Measurements from ENCODE around the gene HERPUD2.
"Not testable (repeated sequence)": the region's sequence is repeated elsewhere in the genome, so short reads cannot be mapped to it uniquely, and the experiment has no call there.

The HERPUD2 gene

GRCh38 chr7:35700865-35701264, 5.9 kb upstream of the HERPUD2 start:
- Histone ChIP-seq H3K36me3 (ENCODE audit: control insufficient read depth, low read length) (no peaks in the 10 kb centered on the region), H3K4me1 (ENCODE audit: control insufficient read depth, low read length) (peaks cover 6% of the 10 kb centered on the region), H3K27me3 (ENCODE audit: control insufficient read depth, low read length) (no peaks in the 10 kb centered on the region), H3K27ac (ENCODE audit: low read depth, low read length) (no peak overlapping the region), H3K4me3 (ENCODE audit: low read length) (no peak overlapping the region), H3K9me2 (replicated peaks; ENCODE audit: control insufficient read depth, low read length) (no peaks in the 10 kb centered on the region), H4K20me1 (ENCODE audit: control insufficient read depth, insufficient read depth, low read depth, low read length) (no peaks in the 10 kb centered on the region), H3K79me2 (ENCODE audit: control insufficient read depth, low read length) (peaks cover 3% of the 10 kb centered on the region), H3K4me2 (ENCODE audit: low read length) (no peak overlapping the region), H3F3A (ENCODE audit: control insufficient read depth, insufficient read depth) (no peaks in the 10 kb centered on the region), H3K9me3 (ENCODE audit: control insufficient read depth, insufficient read depth, low read length) (no peaks in the 10 kb centered on the region)
- TF ChIP-seq, protein P1, sequence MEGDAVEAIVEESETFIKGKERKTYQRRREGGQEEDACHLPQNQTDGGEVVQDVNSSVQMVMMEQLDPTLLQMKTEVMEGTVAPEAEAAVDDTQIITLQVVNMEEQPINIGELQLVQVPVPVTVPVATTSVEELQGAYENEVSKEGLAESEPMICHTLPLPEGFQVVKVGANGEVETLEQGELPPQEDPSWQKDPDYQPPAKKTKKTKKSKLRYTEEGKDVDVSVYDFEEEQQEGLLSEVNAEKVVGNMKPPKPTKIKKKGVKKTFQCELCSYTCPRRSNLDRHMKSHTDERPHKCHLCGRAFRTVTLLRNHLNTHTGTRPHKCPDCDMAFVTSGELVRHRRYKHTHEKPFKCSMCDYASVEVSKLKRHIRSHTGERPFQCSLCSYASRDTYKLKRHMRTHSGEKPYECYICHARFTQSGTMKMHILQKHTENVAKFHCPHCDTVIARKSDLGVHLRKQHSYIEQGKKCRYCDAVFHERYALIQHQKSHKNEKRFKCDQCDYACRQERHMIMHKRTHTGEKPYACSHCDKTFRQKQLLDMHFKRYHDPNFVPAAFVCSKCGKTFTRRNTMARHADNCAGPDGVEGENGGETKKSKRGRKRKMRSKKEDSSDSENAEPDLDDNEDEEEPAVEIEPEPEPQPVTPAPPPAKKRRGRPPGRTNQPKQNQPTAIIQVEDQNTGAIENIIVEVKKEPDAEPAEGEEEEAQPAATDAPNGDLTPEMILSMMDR (IDR thresholded peaks at IDR 0.05; ENCODE audit: low read depth, low read length, poor library complexity, severe bottlenecking), result no peak
- TF ChIP-seq EZH2phosphoT487 (IDR thresholded peaks at IDR 0.05; ENCODE audit: borderline replicate concordance, low read length), result no peak

DNA sequence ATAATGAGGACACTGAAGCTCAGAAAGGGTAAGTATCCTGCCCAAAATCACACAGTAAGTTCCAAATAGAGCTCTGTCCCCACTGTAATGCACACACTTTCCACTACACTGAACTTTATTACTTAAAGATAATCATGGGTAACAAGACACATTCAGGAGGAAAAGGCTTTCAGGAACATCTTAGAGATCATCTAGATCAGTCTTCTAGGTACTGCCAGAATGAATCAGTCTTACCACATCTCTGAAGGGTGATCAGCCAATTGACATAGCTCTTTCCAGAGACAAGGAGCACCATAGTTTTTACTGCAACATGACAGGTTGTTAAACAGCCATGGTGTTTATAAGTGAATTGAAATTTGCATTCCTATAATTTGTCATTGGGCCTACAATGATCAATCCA, 5.4 kb upstream of the HERPUD2 start:
- H3K27ac ChIP-seq (ENCODE audit: low read depth, low read length), result no peak overlapping the region
- no peaks in the 10 kb centered on the region for H3K27me3 ChIP-seq (ENCODE audit: control insufficient read depth, low read length)
- H3F3A ChIP-seq (ENCODE audit: control insufficient read depth, insufficient read depth), result no peaks in the 10 kb centered on the region
- H4K20me1 ChIP-seq (ENCODE audit: control insufficient read depth, insufficient read depth, low read depth, low read length), result no peaks in the 10 kb centered on the region
- no peak overlapping the region for H3K4me2 ChIP-seq (ENCODE audit: low read length)
- no peaks in the 10 kb centered on the region for H3K36me3 ChIP-seq (ENCODE audit: control insufficient read depth, low read length)
- peaks cover 10% of the 10 kb centered on the region for H3K4me1 ChIP-seq (ENCODE audit: control insufficient read depth, low read length)
- H3K4me3 ChIP-seq (ENCODE audit: low read length), result no peak overlapping the region
- peaks cover 9% of the 10 kb centered on the region for H3K79me2 ChIP-seq (ENCODE audit: control insufficient read depth, low read length)
- TF ChIP-seq, protein P1 (IDR thresholded peaks at IDR 0.05; ENCODE audit: low read depth, low read length, poor library complexity, severe bottlenecking), result no peak
- TF ChIP-seq EZH2phosphoT487 (IDR thresholded peaks at IDR 0.05; ENCODE audit: borderline replicate concordance, low read length), result no peak
- H3K9me3 ChIP-seq (ENCODE audit: control insufficient read depth, insufficient read depth, low read length), result no peaks in the 10 kb centered on the region
- no peaks in the 10 kb centered on the region for H3K9me2 ChIP-seq (replicated peaks; ENCODE audit: control insufficient read depth, low read length)

- Histone ChIP-seq H3K27ac (ENCODE audit: low read depth, low read length) (no peak overlapping the region), H3K9me3 (ENCODE audit: control insufficient read depth, insufficient read depth, low read length) (no peaks in the 10 kb centered on the region), H3K27me3 (ENCODE audit: control insufficient read depth, low read length) (no peaks in the 10 kb centered on the region), H3K4me2 (ENCODE audit: low read length) (no peak overlapping the region), H3K9me2 (replicated peaks; ENCODE audit: control insufficient read depth, low read length) (no peaks in the 10 kb centered on the region), H3K36me3 (ENCODE audit: control insufficient read depth, low read length) (no peaks in the 10 kb centered on the region; the same call in 1 of the 2 replicates), H3K79me2 (ENCODE audit: control insufficient read depth, low read length) (peaks cover 11% of the 10 kb centered on the region), H3K4me1 (ENCODE audit: control insufficient read depth, low read length) (peaks cover 10% of the 10 kb centered on the region), H3K4me3 (ENCODE audit: low read length) (no peak overlapping the region), H3F3A (ENCODE audit: control insufficient read depth, insufficient read depth) (no peaks in the 10 kb centered on the region), H4K20me1 (ENCODE audit: control insufficient read depth, insufficient read depth, low read depth, low read length) (no peaks in the 10 kb centered on the region)
- TF ChIP-seq EZH2phosphoT487 (IDR thresholded peaks at IDR 0.05; ENCODE audit: borderline replicate concordance, low read length), result no peak
- TF ChIP-seq, protein P1 (IDR thresholded peaks at IDR 0.05; ENCODE audit: low read depth, low read length, poor library complexity, severe bottlenecking), result no peak
Measured at GRCh38 chr7:35699796-35700305, 4.9 kb upstream of the HERPUD2 start.

DNA sequence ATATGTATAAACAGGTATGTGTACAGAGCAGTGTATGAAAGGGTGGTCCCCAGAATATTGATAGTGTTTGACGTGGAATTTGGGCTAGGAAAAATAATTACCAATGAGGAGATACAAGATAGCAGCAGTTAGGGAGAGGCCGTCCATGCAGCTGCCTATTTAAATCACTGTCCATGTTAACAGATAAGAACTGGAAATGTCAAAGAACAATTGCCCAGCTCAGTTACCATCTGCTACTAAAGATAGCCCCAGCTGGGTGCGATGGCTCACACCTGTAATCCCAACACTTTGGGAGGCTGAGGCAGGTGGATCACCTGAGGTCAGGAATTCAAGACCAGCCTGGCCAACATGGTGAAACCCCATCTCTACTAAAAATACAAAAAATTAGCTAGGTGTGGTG, 3.4 kb upstream of the HERPUD2 start:
- H3F3A ChIP-seq (ENCODE audit: control insufficient read depth, insufficient read depth); H3K4me3 ChIP-seq (ENCODE audit: low read length); H3K4me2 ChIP-seq (ENCODE audit: low read length); H4K20me1 ChIP-seq (ENCODE audit: control insufficient read depth, insufficient read depth, low read depth, low read length); H3K36me3 ChIP-seq (ENCODE audit: control insufficient read depth, low read length); H3K27me3 ChIP-seq (ENCODE audit: control insufficient read depth, low read length); H3K27ac ChIP-seq (ENCODE audit: low read depth, low read length); H3K9me2 ChIP-seq (replicated peaks; ENCODE audit: control insufficient read depth, low read length); H3K9me3 ChIP-seq (ENCODE audit: control insufficient read depth, insufficient read depth, low read length): not testable (repeated sequence)
- peaks cover 26% of the 10 kb centered on the region for H3K79me2 ChIP-seq (ENCODE audit: control insufficient read depth, low read length)
- peaks cover 19% of the 10 kb centered on the region for H3K4me1 ChIP-seq (ENCODE audit: control insufficient read depth, low read length)
